G401.6 (cell line): ENCODE measurements around the gene FBXO34.

ENCODE experiments used
- FAIRE-seq: peaks from 2 replicates; lab custom pipeline; 2012; peaks lifted over from hg19 to GRCh38; lab: Jason Lieb, UNC

Gene FBXO34

GRCh38 chr14:55272922-55273321, 1.7 kb downstream of the FBXO34 start:
- FAIRE-seq: no peak

- no peak for FAIRE-seq
Observed at GRCh38 chr14:55274146-55274545, 2.9 kb downstream of the FBXO34 start.

GRCh38 chr14:55274751-55275150, 3.5 kb downstream of the FBXO34 start:
- no peak for FAIRE-seq

- FAIRE-seq: no peak
Observed at GRCh38 chr14:55276736-55277135, 5.5 kb downstream of the FBXO34 start.

- FAIRE-seq: no peak
Observed at GRCh38 chr14:55277972-55278740, 6.9 kb downstream of the FBXO34 start.

GRCh38 chr14:55279384-55279783, 8.2 kb downstream of the FBXO34 start:
- FAIRE-seq: no peak

GRCh38 chr14:55281316-55281839, 10.2 kb downstream of the FBXO34 start:
- FAIRE-seq: no peak

GRCh38 chr14:55285048-55285652, 13.9 kb downstream of the FBXO34 start:
- no peak for FAIRE-seq

- no peak for FAIRE-seq
Observed at GRCh38 chr14:55288439-55288838, 17.2 kb downstream of the FBXO34 start.

GRCh38 chr14:55291480-55292081, 20.4 kb downstream of the FBXO34 start:
- FAIRE-seq: no peak

GRCh38 chr14:55294603-55295002, 23.4 kb downstream of the FBXO34 start:
- no peak for FAIRE-seq

GRCh38 chr14:55297611-55298499, 26.6 kb downstream of the FBXO34 start:
- no peak for FAIRE-seq

- FAIRE-seq: no peak
Observed at GRCh38 chr14:55298500-55298822, 27.2 kb downstream of the FBXO34 start.

- no peak for FAIRE-seq
Observed at GRCh38 chr14:55301437-55302121, 30.4 kb downstream of the FBXO34 start.

- FAIRE-seq: no peak
Observed at GRCh38 chr14:55302367-55303124, 31.3 kb downstream of the FBXO34 start.

- no peak for FAIRE-seq
Observed at GRCh38 chr14:55303125-55303499, 31.9 kb downstream of the FBXO34 start.

- no peak for FAIRE-seq
Observed at GRCh38 chr14:55303691-55304145, 32.5 kb downstream of the FBXO34 start.

GRCh38 chr14:55306938-55307589, 35.8 kb downstream of the FBXO34 start:
- no peak for FAIRE-seq

- FAIRE-seq: no peak
Observed at GRCh38 chr14:55309154-55309553, 37.9 kb downstream of the FBXO34 start.

- no peak for FAIRE-seq
Observed at GRCh38 chr14:55309761-55310365, 38.6 kb downstream of the FBXO34 start.
